Activated naive CD8-positive, alpha-beta T cell treated with anti-CD3 and anti-CD28 coated beads for 36 hours (primary cell): ENCODE data around the gene MAPK11. TPM values are rescaled to one million over a fixed set of nuclear protein-coding genes. Genes with fewer than 3 reads are reported as not detected.
"Not testable (repeated sequence)": the region's sequence is repeated elsewhere in the genome, so short reads cannot be mapped to it uniquely, and the experiment has no call there.

Experiments
- DNase-seq: peaks from one replicate; pipeline ENCODE4 v3.0.0; 2021
- H3K27ac Mint-ChIP-seq: one replicate; pipeline ENCODE4 v1.8.0; 2022; ENCODE audit warnings: mild to moderate bottlenecking, moderate library complexity, mixed read lengths
- H3K27me3 Mint-ChIP-seq: one replicate; pipeline ENCODE4 v1.8.0; 2022; ENCODE audit warnings: mild to moderate bottlenecking, mixed read lengths
- H3K36me3 Mint-ChIP-seq: one replicate; pipeline ENCODE4 v1.8.0; 2021; ENCODE audit warnings: mild to moderate bottlenecking, mixed read lengths
- H3K4me1 Mint-ChIP-seq: one replicate; pipeline ENCODE4 v1.8.0; 2021; ENCODE audit warnings: mixed read lengths
- H3K4me3 Mint-ChIP-seq: one replicate; pipeline ENCODE4 v1.8.0; 2022; ENCODE audit warnings: mild to moderate bottlenecking, moderate library complexity, mixed read lengths
- H3K9me3 Mint-ChIP-seq: one replicate; pipeline ENCODE4 v1.8.0; 2022; ENCODE audit warnings: mixed read lengths
- total RNA-seq, 2 experiments: library from RNA; stranded (reverse); gene quantifications; one replicate each; pipeline ENCODE4 v1.2.3, GENCODE V29; 2021

Gene MAPK11
- total RNA-seq, 2 experiments from 2014 or later, result 3.2 to 3.3 TPM

DNA sequence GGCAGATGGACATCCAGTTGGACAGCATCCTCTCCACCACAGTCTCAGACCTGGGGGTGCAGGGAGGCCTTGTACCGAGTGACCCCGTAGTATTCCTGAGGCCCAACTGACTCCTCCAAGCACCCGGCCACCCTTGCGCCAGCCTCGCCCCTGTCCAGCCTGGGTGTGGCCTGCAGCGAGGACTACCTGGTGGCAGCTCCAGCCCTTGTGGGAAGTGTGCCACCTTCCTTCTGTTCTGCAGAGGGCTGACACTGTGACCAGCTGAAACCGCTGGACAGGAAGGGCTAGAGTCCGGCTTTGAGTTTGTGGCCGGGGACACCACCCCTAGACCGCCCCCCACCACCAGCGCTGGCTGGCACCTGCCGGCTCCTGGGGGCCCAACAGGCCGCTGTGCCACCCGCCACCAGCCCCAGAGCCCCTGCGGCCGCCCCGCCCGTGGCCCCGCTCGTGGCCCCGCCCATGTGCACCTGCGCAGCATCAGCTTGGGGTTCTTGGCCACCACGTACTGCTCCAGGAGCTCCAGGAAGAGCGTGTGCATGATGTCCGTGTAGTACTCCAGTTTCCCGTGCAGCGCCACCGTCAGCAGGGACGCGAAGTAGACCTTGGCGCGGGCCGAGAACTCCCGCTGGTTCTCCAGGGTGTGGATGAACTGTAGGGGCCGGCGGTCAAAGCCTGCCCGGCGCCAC lies 10.0 kb upstream of the MAPK11 start:
- DNase-seq, result no peak
- H3K36me3 Mint-ChIP-seq, result peaks cover 1% of the 10 kb centered on the region
- H3K9me3 Mint-ChIP-seq, result no peaks in the 10 kb centered on the region
- no peaks in the 10 kb centered on the region for H3K4me1 Mint-ChIP-seq
- no peak overlapping the region for H3K4me3 Mint-ChIP-seq
- H3K27ac Mint-ChIP-seq, result no peak overlapping the region
- no peaks in the 10 kb centered on the region for H3K27me3 Mint-ChIP-seq

DNA sequence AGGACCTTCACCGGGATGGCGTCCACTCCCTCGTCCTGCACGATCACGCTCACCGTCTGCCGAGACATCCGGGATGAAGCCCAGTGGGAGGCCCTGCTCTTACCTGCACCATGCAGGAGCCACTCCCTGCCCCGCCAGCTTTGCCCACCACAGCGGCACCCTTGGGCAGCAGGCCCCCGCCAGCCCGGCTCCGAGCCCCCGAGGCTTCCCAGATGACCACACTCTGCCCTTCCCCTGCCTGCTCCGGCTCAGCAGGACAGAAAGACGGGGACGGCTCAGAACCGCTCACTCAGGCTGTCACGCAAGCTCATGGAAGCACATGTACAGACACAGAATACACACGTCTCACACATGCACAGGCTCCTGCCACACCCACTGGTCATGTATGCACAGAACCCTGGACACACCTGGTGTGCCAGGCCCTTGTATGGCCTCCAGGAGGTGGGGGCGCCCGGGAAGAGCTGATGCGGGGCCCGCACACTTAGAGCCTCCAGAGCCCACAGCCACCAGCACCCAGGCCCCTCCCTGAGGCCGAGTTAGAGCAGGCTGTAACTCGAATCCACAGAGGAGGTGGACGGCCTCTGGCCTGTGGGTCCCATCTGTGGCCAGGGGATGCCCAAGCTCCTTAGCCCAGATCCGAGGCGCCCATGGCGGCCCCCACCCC lies 8.9 kb upstream of the MAPK11 start:
- no peaks in the 10 kb centered on the region for H3K4me1 Mint-ChIP-seq
- H3K27me3 Mint-ChIP-seq, result peaks cover 1% of the 10 kb centered on the region
- no peak overlapping the region for H3K27ac Mint-ChIP-seq
- H3K36me3 Mint-ChIP-seq, result peaks cover 2% of the 10 kb centered on the region
- no peak for DNase-seq
- no peaks in the 10 kb centered on the region for H3K9me3 Mint-ChIP-seq
- no peak overlapping the region for H3K4me3 Mint-ChIP-seq

DNA sequence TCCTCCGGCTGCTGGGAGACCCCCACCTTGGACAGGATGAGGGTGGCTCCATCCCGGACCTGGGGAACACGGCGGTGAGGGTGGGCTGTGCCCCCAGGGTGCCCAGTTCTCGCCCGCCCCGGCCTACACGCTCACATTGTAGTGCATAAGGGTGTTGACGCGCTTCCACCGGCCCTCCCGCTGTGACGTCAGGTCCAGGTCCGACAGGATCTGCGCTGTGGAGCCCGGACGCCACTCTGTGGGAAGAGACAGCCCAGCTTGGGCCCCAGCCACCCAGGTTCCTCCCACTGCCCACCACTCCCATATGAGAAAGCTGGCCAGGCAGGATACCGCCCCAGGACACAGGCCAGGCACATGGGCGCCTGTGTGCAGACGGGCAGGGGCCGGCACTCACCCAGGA lies 8.3 kb upstream of the MAPK11 start:
- no peak overlapping the region for H3K4me3 Mint-ChIP-seq
- H3K4me1 Mint-ChIP-seq, result peaks cover 2% of the 10 kb centered on the region

DNA sequence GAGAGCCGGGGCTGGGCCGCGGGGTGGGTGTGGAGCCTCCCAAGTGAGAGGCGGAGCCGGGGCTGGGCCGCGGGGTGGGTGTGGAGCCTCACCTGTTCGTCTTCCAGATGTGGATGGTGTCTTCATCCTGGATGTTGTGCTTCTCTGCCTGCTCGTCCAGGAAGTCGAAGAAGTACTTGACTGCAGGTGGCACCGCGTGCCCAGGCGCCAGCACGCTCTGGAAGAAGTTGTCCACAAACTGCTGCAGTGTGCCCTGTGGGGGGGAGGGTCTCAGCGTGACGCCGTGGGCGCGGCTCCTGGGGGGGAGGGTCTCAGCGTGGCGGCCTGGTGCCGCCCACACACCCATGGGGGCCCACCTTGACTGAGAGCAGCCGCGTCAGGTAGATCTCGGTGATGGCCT lies 7.6 kb upstream of the MAPK11 start:
- Mint-ChIP-seq H3K4me1 (peaks cover 2% of the 10 kb centered on the region), H3K9me3 (no peaks in the 10 kb centered on the region), H3K27ac (no peak overlapping the region), H3K4me3 (no peak overlapping the region), H3K27me3 (peaks cover 8% of the 10 kb centered on the region), H3K36me3 (peaks cover 3% of the 10 kb centered on the region)
- DNase-seq, result no peak

More for the DNA sequence above, 8.3 kb upstream of the MAPK11 start:
- H3K9me3 Mint-ChIP-seq, result no peaks in the 10 kb centered on the region
- H3K27ac Mint-ChIP-seq, result no peak overlapping the region
- peaks cover 3% of the 10 kb centered on the region for H3K36me3 Mint-ChIP-seq
- DNase-seq, result no peak
- peaks cover 6% of the 10 kb centered on the region for H3K27me3 Mint-ChIP-seq

DNA sequence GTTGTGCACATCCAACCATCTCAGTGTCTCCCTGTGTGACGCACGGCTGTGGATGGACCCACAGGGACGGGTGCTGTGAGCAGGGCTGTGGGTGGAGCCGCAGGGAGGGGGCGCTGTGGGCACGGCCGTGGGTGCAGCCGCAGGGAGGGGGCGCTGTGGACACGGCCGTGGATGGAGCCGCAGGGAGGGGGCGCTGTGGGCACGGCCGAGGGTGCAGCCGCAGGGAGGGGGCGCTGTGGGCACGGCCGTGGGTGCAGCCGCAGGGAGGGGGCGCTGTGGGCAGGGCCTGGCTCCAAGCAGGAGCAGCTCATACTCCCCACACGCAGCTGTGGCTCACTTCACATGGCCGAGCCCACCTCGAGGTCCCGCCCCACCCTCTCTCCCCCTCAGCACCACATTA lies 6.0 kb upstream of the MAPK11 start:
- peak; percentile 63 for DNase-seq
- Mint-ChIP-seq H3K4me1 (peaks cover 2% of the 10 kb centered on the region), H3K36me3 (peaks cover 3% of the 10 kb centered on the region), H3K9me3 (no peaks in the 10 kb centered on the region), H3K27me3 (peaks cover 15% of the 10 kb centered on the region), H3K4me3 (no peak overlapping the region), H3K27ac (no peak overlapping the region)

DNA sequence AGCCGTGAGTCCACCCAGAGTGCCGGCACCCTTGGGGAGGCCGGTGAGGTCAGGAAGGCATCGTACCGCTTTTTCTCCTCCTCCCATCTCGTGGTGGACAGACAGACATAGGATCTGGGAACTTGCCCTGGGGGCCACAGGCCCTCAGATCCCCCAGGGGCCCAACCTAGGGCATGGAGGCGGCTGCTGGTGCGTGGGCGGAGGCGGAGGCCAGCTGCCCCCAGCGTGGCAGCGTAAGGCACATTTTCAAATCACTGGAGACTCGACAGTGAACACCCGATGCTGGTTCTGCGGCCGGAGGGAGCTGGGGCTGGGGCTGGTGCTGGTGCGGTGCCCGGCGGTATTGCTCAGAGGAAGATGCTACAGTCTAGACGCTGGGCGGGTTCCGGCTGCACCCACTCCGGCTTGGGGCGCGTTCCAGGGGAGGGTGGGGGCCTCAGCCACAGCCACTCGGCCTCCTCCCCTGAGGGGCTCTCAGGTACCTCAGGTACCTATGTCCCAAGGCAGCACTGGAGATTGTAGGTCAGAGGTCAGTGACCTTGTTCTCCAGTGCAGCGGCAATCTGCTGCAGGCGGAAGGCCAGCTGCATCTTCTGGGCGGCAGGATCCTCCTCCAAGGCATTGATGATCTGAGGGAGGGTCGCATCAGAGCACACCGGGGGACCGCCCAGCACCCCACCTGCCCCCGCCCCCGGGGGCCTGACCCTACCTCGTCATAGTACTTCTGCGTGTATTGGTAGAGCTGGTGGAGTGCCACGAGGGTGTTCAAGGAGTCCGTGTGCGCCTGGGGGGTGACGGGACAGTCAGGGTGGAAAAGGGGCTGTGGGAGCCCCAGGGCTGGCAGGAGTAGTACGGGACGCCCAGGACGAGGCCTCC lies 5.2 kb upstream of the MAPK11 start:
- peaks cover 2% of the 10 kb centered on the region for H3K4me1 Mint-ChIP-seq
- no peak for DNase-seq
- H3K36me3 Mint-ChIP-seq, result peaks cover 2% of the 10 kb centered on the region
- H3K9me3 Mint-ChIP-seq, result no peaks in the 10 kb centered on the region
- H3K27ac Mint-ChIP-seq, result no peak overlapping the region
- no peak overlapping the region for H3K4me3 Mint-ChIP-seq
- H3K27me3 Mint-ChIP-seq, result peaks cover 16% of the 10 kb centered on the region

DNA sequence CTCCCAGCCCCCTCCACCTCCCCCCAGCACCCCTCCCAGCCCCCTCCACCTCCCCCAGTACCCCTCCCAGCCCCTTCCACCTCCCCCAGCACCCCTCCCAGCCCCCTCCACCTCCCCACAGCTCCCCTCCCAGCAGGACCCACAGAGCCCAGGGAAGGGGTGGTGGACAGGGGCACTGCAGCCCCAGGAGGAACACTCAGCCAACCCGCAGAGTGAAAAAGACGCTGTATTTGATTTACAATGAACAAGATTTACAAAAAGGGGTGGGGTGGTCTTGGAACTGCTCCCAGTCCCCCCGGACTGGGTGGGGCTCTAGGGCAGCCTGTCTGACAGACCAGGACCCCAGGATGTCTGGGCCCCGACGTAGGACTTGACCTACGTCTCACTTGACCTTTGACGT lies 4.6 kb upstream of the MAPK11 start:
- Mint-ChIP-seq H3K9me3 (no peaks in the 10 kb centered on the region), H3K27me3 (peaks cover 16% of the 10 kb centered on the region), H3K4me1 (peaks cover 2% of the 10 kb centered on the region), H3K4me3 (no peak overlapping the region), H3K36me3 (peaks cover 2% of the 10 kb centered on the region), H3K27ac (no peak overlapping the region)
- no peak for DNase-seq

DNA sequence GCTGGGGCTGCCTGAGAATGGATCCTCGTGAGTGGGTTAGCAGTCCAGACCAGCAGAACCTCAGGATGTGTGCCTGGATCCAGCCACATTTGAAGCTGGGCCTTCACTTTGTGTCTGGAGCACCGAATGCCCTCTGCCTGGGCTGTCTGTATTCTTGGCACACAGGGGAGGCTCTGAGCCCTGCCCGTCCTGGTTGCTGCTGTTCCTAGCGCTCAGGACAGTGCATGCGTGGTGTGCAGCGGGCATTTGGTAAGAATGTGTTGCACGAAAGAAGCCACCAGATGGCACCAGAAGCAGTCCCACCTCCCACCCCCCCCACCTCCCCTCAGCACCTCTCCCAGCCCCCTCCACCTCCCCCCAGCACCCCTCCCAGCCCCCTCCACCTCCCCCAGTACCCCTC lies 4.1 kb upstream of the MAPK11 start:
- H3K9me3 Mint-ChIP-seq, result no peaks in the 10 kb centered on the region
- H3K27me3 Mint-ChIP-seq, result peaks cover 16% of the 10 kb centered on the region
- H3K27ac Mint-ChIP-seq, result no peak overlapping the region
- peaks cover 2% of the 10 kb centered on the region for H3K36me3 Mint-ChIP-seq
- H3K4me1 Mint-ChIP-seq, result peaks cover 3% of the 10 kb centered on the region
- H3K4me3 Mint-ChIP-seq, result no peak overlapping the region
- peak; percentile 46 for DNase-seq

DNA sequence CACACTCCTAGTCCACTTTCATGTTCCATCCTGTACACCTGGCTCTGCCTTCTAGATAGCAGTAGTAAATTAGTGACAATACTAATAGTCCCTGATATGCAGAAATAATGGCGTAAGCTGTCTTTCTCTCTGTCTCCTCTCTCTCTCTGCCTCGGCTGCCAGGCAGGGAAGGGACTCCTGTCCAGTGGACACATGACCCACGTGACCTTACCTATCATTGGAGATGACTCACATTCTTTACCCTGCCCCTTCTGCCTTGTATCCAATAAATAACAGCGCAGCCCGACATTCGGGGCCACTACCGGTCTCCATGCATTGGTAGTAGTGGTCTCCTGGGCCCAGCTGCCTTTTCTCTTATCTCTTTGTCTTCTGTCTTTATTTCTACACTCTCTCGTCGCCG lies 3.6 kb upstream of the MAPK11 start:
- peaks cover 16% of the 10 kb centered on the region for H3K27me3 Mint-ChIP-seq
- not testable (repeated sequence) for H3K27ac Mint-ChIP-seq, H3K9me3 Mint-ChIP-seq, DNase-seq, H3K36me3 Mint-ChIP-seq, H3K4me1 Mint-ChIP-seq, H3K4me3 Mint-ChIP-seq

DNA sequence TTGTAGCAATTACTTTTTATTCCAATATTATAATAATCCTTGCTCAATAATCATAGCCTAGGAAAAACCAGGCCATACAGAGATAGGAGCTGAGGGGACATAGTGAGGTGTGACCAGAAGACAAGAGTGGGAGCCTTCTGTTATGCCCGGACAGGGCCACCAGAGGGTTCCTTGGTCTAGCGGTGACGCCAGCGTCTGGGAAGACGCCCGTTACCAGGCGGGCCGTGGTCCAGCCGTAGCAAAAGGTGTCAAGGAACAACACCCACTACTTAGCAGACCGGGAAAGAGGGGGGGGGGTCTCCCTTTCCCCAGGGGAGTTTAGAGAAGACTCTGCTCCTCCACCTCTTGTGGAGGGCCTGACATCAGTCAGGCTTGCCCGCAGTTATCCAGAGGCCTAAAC lies 3.2 kb upstream of the MAPK11 start:
- not testable (repeated sequence) for DNase-seq, H3K36me3 Mint-ChIP-seq, H3K4me3 Mint-ChIP-seq, H3K9me3 Mint-ChIP-seq, H3K27ac Mint-ChIP-seq, H3K4me1 Mint-ChIP-seq
- H3K27me3 Mint-ChIP-seq, result peaks cover 20% of the 10 kb centered on the region

DNA sequence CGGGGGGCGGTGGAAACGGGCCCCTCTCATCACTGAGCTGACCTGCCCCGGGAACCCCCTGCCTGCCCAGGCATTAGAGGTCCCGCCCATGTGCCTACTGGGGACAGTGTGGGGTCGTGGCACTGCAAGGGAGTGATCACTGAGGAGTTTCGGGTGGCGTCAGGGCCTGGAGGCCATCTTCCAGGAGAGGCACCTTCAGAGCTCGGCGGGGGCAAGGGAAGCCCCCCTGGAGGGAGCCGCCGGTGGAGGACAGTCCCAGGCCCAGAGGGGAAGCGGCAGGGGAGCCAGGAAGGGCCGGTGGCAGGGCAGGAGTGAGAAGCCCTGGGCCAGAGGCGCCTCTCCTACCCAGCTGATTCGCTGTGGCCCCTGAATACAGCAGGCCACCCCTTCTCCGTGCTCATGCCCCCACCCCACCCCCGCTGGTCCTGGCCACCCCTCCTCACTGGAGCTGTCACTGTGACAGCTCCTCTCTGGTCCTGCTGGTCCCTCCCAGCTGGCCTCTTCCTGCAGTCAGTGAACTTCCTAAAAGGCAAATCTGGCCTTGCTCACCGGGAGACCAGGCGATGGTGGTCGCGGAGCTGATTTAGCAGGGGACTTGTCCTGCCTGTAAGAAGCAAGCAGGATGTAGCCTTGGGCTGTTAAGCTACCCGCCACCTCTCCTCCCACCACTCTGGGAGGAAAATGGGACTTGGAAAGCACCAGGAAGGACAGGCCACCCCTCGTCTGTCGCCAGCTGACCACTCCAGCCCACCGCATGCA lies 2.0 kb upstream of the MAPK11 start:
- peaks cover 9% of the 10 kb centered on the region for H3K4me1 Mint-ChIP-seq
- H3K9me3 Mint-ChIP-seq, result no peaks in the 10 kb centered on the region
- H3K27ac Mint-ChIP-seq, result no peak overlapping the region
- H3K4me3 Mint-ChIP-seq, result no peak overlapping the region
- H3K27me3 Mint-ChIP-seq, result peaks cover 25% of the 10 kb centered on the region
- H3K36me3 Mint-ChIP-seq, result peaks cover 2% of the 10 kb centered on the region
- DNase-seq, result no peak

DNA sequence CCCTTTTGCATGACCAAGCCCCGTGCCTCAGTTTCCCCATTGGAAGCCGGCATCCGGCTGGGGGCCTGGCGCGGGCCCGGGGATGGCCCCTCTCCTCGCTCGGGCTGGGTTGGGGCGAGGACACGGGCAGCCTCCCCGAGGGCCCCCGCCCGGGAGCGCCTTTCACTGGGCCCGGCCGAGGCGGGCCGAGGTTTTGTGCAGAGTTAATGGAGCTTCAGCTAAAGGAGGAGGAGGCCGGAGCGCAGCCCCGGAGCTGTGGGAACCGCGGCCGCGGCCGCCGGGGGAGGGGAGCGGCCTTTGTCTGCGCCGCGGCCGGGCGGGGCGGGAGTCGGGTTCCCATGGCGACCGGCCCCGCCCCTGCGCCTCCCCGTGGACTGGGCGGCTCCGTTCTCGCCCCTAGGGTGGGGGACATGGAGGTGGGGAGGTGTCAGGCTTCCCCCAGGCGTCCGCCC lies 1.4 kb upstream of the MAPK11 start:
- peak; percentile 69 for DNase-seq
- Mint-ChIP-seq H3K27ac (no peak overlapping the region), H3K4me3 (no peak overlapping the region), H3K9me3 (no peaks in the 10 kb centered on the region), H3K27me3 (peaks cover 25% of the 10 kb centered on the region), H3K4me1 (peaks cover 9% of the 10 kb centered on the region), H3K36me3 (peaks cover 2% of the 10 kb centered on the region)

DNA sequence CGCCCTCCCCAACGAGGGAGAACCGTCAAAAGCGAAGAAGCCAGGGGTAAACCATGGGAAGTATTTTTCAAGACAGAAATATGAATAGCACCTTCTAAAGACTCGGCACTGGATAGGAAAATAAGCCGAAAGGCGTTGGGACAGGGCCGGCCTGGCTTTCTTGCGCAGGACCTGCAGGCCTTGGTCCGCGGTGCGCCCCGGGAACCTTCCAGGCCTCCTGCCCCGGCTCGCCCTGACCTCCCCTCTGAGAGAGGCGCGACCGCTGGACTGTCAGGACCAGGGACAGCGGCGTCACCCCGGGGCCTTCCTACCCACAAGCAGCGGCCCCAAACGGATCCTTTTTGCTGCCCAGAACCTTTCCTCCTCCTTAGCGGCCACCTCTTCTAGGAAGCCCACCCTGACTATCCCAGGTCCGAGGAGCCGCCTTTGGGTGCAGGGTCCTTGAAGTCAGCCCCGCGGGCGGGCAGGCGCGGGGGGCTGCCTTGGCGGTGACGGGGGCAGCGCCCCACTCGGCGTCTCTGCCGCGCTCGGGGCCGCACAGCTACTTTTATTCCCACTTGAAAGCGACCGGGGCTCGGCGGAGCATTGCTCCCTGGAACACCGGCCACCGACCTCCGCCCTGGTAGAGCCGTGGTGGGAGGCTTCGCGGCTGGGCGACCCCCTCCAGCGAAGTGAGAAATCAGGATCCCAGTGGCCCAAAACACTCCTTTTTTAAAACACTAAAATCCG lies 650 bp upstream of the MAPK11 start:
- DNase-seq, result peak; percentile 67
- Mint-ChIP-seq H3K27me3 (peaks cover 25% of the 10 kb centered on the region), H3K4me1 (peaks cover 9% of the 10 kb centered on the region), H3K36me3 (peaks cover 2% of the 10 kb centered on the region), H3K4me3 (peak overlapping the region; percentile 65), H3K27ac (no peak overlapping the region), H3K9me3 (no peaks in the 10 kb centered on the region)

DNA sequence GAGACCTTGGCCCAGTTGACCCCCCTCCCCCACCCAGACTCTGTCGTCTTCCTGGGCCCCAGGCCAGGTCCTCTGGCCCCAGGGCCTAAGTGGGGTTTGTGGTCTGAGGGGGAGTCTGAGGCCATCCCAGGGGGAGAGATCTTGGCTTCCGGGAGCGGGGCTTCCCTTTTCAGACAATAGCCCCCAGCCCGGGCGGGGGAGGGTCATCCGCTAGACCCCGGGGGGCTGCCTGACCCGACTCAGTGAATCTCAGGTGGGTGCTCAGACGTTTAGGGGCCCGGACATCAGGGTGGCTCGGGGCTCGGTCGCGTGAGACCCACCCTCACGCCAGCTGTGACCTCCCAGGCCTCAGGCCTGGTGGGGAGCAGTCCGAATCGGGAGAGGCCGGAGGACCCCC lies 609 bp downstream of the MAPK11 start:
- DNase-seq, result no peak
- Mint-ChIP-seq H3K27ac (no peak overlapping the region), H3K36me3 (peaks cover 2% of the 10 kb centered on the region), H3K4me3 (peak overlapping the region; percentile 67), H3K27me3 (peaks cover 25% of the 10 kb centered on the region), H3K9me3 (no peaks in the 10 kb centered on the region), H3K4me1 (peaks cover 9% of the 10 kb centered on the region)
